NCI-H1092 treated with DMSO at 0.1 percent for 48 hours (cell line): ENCODE measurements around the gene SEC22C.
A peak's percentile ranks its signal among the peaks of the same experiment; 100 is the strongest.
"Not testable (repeated sequence)": the region's sequence is repeated elsewhere in the genome, so short reads cannot be mapped to it uniquely, and the experiment has no call there.

Source experiments
- DNase-seq: peaks from one replicate; lab custom pipeline; 2025; lab: John Stamatoyannopoulos, UW

SEC22C gene

GRCh38 chr3:42581709-42582473, at the start of gene SEC22C:
Gene SEC22C, minus strand, starts transcription at chr3:42581967. Its CDS starts 12,921 bp downstream, at chr3:42569046.
- peak; percentile 90 for DNase-seq

GRCh38 chr3:42613462-42613861, 31.7 kb upstream of the SEC22C start:
- no peak for DNase-seq

- no peak for DNase-seq
Measured at GRCh38 chr3:42612928-42613327, 31.2 kb upstream of the SEC22C start.

GRCh38 chr3:42612217-42612616, 30.4 kb upstream of the SEC22C start:
- DNase-seq, result no peak

DNA sequence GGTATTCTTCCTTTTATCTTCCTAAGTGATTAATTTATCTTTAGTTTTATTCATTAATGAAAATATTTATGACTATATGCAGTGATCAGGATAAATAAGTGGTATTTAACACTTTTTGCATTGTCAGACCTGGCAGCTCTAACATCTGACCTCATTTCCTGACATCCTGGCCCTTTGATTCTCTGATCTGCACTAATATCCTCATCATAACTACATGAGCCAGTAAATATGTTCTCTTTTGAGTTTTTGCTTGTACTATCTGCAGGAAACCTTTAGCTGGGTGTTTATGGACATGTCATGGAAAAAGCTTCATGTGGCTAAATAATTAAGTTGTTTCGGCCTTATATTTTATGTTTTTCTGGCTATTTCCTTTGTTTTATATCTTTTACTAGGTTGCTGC, 29.2 kb upstream of the SEC22C start:
- DNase-seq, result no peak

GRCh38 chr3:42608581-42608980, 26.8 kb upstream of the SEC22C start:
- DNase-seq, result no peak

DNA sequence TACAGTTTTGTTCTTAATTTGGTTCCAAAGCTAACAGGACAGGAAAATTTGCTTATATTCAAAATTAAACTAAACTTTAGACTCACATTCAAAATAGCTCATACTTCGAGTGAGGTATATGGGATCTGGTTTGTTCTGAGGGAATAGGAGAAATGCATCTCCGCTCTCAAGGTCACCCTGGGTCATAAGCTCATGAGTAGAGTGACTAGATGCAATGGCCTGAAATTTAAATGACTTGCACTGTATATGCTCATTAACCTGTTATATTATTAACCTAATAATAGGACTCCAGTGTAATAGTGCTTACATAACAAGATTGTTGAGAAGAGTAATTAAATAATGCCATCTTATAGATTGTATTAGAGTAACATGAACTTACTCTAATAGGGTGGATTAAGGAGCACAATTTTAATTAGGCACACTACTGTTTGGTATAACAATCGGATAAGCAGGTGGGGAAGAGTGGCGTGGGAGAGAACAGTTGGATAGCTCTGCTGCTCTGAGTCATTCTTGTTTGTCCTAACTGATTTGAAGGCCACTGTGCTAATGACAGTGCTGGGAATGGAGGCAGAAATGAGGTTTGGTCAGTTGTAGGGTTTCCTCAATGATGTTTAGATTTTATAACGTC, 23.9 kb upstream of the SEC22C start:
- DNase-seq, result no peak

DNA sequence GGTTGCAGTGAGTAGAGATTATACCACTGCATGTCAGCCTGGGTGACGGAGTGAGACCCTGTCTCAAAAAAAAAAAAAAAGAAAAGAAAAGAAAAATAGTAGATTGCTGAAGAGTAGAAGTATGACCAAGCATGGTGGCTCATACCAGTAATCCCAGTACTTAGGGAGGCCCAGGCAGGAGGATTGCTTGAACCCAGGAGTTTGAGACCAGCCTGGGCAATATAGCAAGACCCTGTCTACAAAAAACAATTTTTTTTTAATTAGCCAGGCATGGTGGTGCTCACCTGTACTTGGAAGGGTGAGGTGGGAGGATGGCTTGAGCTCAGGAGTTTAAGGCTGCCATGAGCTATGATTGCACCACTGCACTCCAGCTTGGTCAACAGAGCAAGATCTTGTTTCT, 21.2 kb upstream of the SEC22C start:
- DNase-seq, result no peak

DNA sequence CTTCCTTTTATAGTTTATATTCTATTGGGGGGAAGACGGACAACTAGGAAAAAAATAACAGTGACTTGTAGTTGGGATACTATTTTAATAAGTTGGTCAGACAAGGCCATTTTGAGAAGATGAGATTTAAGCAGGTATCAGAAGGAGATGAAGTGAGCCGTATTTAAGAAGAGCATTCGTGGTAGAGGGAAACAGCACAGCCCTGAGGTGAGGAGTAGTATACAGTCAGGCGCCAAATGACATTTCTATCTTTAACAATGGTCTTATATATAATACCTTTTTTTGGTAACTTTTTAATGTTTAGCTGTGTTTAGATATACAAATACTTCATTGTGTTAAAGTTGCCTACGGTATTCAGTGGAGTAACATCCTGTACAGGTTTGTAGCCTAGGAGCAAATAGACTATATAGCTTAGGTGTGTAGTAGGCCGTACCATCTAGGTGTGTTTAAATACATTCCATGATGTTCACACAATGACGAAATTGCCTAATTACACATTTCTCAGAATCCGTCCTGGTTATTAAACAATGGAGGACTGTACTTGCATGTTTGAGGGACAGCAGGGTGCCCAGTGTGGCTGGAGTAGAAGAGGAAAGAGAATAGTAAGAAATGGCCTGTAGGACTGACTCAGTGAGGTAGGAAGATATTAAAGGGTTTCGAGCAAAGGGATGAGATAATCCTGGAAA, 20.3 kb upstream of the SEC22C start:
- DNase-seq, result no peak

GRCh38 chr3:42600958-42601675, 19.4 kb upstream of the SEC22C start:
- DNase-seq, result peak; percentile 56

GRCh38 chr3:42600111-42600957, 18.6 kb upstream of the SEC22C start, which contains the start of gene NKTR:
Gene NKTR, plus strand, starts transcription at chr3:42600686. Its CDS starts 321 bp downstream, at chr3:42601007.
- DNase-seq, result peak; percentile 96

- not testable (repeated sequence) for DNase-seq
Measured at GRCh38 chr3:42597098-42597497, 15.3 kb upstream of the SEC22C start.

DNA sequence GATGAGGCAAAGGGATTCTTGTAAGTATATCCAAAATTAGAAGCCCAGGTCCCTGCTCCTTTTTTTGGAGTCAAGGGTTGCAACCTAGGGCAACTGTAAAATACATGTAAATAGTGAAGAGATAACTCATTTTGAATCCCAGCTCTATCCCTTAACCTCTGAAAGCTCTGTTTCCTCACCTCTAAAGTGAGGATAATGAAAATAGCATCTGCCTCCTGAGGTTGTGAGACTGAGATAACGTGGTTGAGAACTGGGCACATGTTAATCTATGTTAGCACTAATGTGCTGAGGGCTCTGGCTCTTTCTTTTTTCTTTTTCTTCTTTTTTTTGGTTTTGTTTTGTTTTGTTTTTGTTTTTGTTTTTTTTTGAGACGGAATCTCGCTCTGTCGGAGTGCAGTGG, 13.9 kb upstream of the SEC22C start:
- no peak for DNase-seq

GRCh38 chr3:42593635-42594034, 11.9 kb upstream of the SEC22C start:
- DNase-seq, result no peak

- DNase-seq, result no peak
Measured at GRCh38 chr3:42591811-42592210, 10.0 kb upstream of the SEC22C start.

GRCh38 chr3:42590989-42591756, 9.4 kb upstream of the SEC22C start:
- DNase-seq, result no peak

GRCh38 chr3:42589382-42590109, 7.8 kb upstream of the SEC22C start:
- no peak for DNase-seq

DNA sequence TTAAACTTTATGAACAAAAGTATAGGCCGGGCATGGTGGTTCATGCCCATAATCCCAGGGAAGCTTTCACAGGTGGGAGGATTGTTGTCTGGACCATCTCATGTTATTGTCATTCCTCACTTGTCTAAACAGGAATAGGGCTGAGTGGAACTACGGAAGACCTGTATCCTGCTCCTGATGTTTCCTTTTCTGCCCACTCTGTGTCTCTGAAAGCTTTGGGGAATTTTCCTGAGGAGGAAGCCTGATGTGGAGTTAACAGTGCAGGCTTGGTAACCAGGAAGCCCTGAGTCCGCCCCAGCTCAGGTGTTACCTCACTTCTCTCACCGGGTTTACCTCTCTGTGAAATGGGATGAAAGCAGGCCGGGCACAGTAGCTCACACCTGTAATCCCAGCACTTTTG, 6.9 kb upstream of the SEC22C start:
- no peak for DNase-seq

DNA sequence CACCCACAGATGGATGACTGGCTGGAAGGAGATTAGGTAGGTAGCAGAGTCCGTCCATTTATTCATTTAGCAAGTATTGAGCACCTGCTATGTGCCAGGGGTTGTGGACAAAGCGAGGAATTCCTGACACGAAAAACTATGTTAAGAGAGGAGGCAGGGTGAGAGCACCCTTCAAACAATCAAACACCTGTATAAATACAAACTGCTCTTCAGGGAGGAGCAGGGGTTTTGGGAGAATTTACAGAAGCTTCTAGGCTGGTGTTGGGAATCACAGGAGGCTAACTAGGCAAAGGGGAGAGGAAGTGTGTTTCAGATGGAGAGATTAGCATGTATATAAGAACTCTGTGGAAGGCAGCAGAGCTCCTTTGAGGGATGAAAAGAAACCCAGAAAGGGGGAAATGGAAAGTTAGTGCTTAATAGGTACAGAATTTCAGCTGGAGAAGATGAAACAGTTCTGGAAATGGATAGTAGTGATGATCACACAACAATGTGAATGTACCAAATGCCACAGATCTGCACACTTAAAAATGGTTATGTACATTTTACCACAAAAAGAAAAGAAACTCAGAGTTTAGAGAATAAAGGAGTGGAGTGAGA, 805 bp upstream of the SEC22C start:
- no peak for DNase-seq

GRCh38 chr3:42581400-42581708, 413 bp downstream of the SEC22C start:
- DNase-seq, result no peak
